Mucosa of stomach (tissue), 1 donor: ENCODE data around the gene GJB1.

Experiments
- H3K27me3 ChIP-seq: one replicate; pipeline ENCODE4 v1.7.0; 2013; ENCODE audit warnings: mild to moderate bottlenecking, low read length; ENCODE audit not compliant: control insufficient read depth, insufficient read depth
- H3K36me3 ChIP-seq: one replicate; pipeline ENCODE4 v1.7.0; 2013; ENCODE audit warnings: low read length; ENCODE audit not compliant: control insufficient read depth, insufficient read depth
- H3K4me1 ChIP-seq: one replicate; pipeline ENCODE4 v1.7.0; 2013; ENCODE audit warnings: mild to moderate bottlenecking, low read length; ENCODE audit not compliant: control insufficient read depth, insufficient read depth
- H3K4me3 ChIP-seq: one replicate; pipeline ENCODE4 v1.7.0; 2013; ENCODE audit warnings: low read length
- H3K9ac ChIP-seq: one replicate; pipeline ENCODE4 v1.7.0; 2013; ENCODE audit warnings: mild to moderate bottlenecking, low read length, moderate library complexity
- H3K9me3 ChIP-seq: one replicate; pipeline ENCODE4 v1.7.0; 2013; ENCODE audit warnings: mild to moderate bottlenecking, low read length, moderate library complexity; ENCODE audit not compliant: control insufficient read depth
- donor health status: Pancreatic carcinoma.

The GJB1 gene

GRCh38 chrX:71184803-71185495 is 38.1 kb upstream of the GJB1 start:
- no peaks in the 10 kb centered on the region for H3K27me3 ChIP-seq
- H3K9me3 ChIP-seq = no peaks in the 10 kb centered on the region
- H3K9ac ChIP-seq = no peak overlapping the region
- no peaks in the 10 kb centered on the region for H3K36me3 ChIP-seq
- H3K4me3 ChIP-seq = no peak overlapping the region
- peaks cover 6% of the 10 kb centered on the region for H3K4me1 ChIP-seq

GRCh38 chrX:71191248-71191647 is 31.8 kb upstream of the GJB1 start:
- Histone ChIP-seq H3K4me1 (no peaks in the 10 kb centered on the region), H3K9me3 (no peaks in the 10 kb centered on the region), H3K4me3 (no peak overlapping the region), H3K27me3 (no peaks in the 10 kb centered on the region), H3K36me3 (no peaks in the 10 kb centered on the region), H3K9ac (no peak overlapping the region)

- Histone ChIP-seq H3K9ac (no peak overlapping the region), H3K36me3 (no peaks in the 10 kb centered on the region), H3K4me1 (peaks cover 9% of the 10 kb centered on the region), H3K9me3 (no peaks in the 10 kb centered on the region), H3K4me3 (no peak overlapping the region), H3K27me3 (no peaks in the 10 kb centered on the region)
Measured at GRCh38 chrX:71195964-71196649, 26.9 kb upstream of the GJB1 start.

GRCh38 chrX:71198066-71198465 is 25.0 kb upstream of the GJB1 start:
- H3K4me3 ChIP-seq = no peak overlapping the region
- H3K4me1 ChIP-seq = peaks cover 9% of the 10 kb centered on the region
- no peaks in the 10 kb centered on the region for H3K27me3 ChIP-seq
- no peaks in the 10 kb centered on the region for H3K36me3 ChIP-seq
- no peaks in the 10 kb centered on the region for H3K9me3 ChIP-seq
- no peak overlapping the region for H3K9ac ChIP-seq

- no peak overlapping the region for H3K4me3 ChIP-seq
- no peaks in the 10 kb centered on the region for H3K27me3 ChIP-seq
- no peak overlapping the region for H3K9ac ChIP-seq
- H3K4me1 ChIP-seq = peaks cover 9% of the 10 kb centered on the region
- H3K36me3 ChIP-seq = no peaks in the 10 kb centered on the region
- no peaks in the 10 kb centered on the region for H3K9me3 ChIP-seq
Measured at GRCh38 chrX:71199252-71200008, 23.6 kb upstream of the GJB1 start.

- Histone ChIP-seq H3K4me3 (no peak overlapping the region), H3K9ac (no peak overlapping the region), H3K27me3 (no peaks in the 10 kb centered on the region), H3K9me3 (no peaks in the 10 kb centered on the region), H3K36me3 (no peaks in the 10 kb centered on the region), H3K4me1 (peaks cover 15% of the 10 kb centered on the region)
Measured at GRCh38 chrX:71210816-71211215, 12.2 kb upstream of the GJB1 start.

GRCh38 chrX:71212536-71212935 is 10.5 kb upstream of the GJB1 start:
- H3K27me3 ChIP-seq = no peaks in the 10 kb centered on the region

GRCh38 chrX:71214152-71214551 is 8.9 kb upstream of the GJB1 start:
- peaks cover 30% of the 10 kb centered on the region for H3K4me1 ChIP-seq
- H3K9me3 ChIP-seq = no peaks in the 10 kb centered on the region
- no peaks in the 10 kb centered on the region for H3K27me3 ChIP-seq
- no peak overlapping the region for H3K4me3 ChIP-seq
- H3K36me3 ChIP-seq = no peaks in the 10 kb centered on the region
- no peak overlapping the region for H3K9ac ChIP-seq

More at GRCh38 chrX:71212536-71212935, 10.5 kb upstream of the GJB1 start:
- H3K36me3 ChIP-seq = no peaks in the 10 kb centered on the region
- H3K4me3 ChIP-seq = no peak overlapping the region
- H3K4me1 ChIP-seq = peaks cover 29% of the 10 kb centered on the region
- H3K9ac ChIP-seq = no peak overlapping the region
- H3K9me3 ChIP-seq = no peaks in the 10 kb centered on the region

- H3K4me1 ChIP-seq = peaks cover 30% of the 10 kb centered on the region
- H3K9ac ChIP-seq = peak overlapping the region; percentile 43
- peak overlapping the region; percentile 31 for H3K4me3 ChIP-seq
- no peaks in the 10 kb centered on the region for H3K36me3 ChIP-seq
- no peaks in the 10 kb centered on the region for H3K27me3 ChIP-seq
- H3K9me3 ChIP-seq = no peaks in the 10 kb centered on the region
Measured at GRCh38 chrX:71214604-71215337, 8.3 kb upstream of the GJB1 start.

GRCh38 chrX:71215338-71215912 is 7.6 kb upstream of the GJB1 start:
- peaks cover 30% of the 10 kb centered on the region for H3K4me1 ChIP-seq
- H3K36me3 ChIP-seq = no peaks in the 10 kb centered on the region
- H3K9ac ChIP-seq = peak overlapping the region; percentile 43
- no peaks in the 10 kb centered on the region for H3K27me3 ChIP-seq
- H3K4me3 ChIP-seq = peak overlapping the region; percentile 31
- no peaks in the 10 kb centered on the region for H3K9me3 ChIP-seq

GRCh38 chrX:71216485-71216884 is 6.5 kb upstream of the GJB1 start:
- H3K4me1 ChIP-seq = peaks cover 30% of the 10 kb centered on the region
- no peaks in the 10 kb centered on the region for H3K9me3 ChIP-seq
- H3K27me3 ChIP-seq = no peaks in the 10 kb centered on the region
- H3K36me3 ChIP-seq = no peaks in the 10 kb centered on the region
- no peak overlapping the region for H3K4me3 ChIP-seq
- peak overlapping the region; percentile 58 for H3K9ac ChIP-seq
